Measurements from ENCODE around the gene ADPRH. TPM values are rescaled to one million over a fixed set of nuclear protein-coding genes. Genes with fewer than 3 reads are reported as not detected.

ADPRH gene
- total RNA-seq, 1 donor from 2014 or later, result 5.1 TPM

DNA sequence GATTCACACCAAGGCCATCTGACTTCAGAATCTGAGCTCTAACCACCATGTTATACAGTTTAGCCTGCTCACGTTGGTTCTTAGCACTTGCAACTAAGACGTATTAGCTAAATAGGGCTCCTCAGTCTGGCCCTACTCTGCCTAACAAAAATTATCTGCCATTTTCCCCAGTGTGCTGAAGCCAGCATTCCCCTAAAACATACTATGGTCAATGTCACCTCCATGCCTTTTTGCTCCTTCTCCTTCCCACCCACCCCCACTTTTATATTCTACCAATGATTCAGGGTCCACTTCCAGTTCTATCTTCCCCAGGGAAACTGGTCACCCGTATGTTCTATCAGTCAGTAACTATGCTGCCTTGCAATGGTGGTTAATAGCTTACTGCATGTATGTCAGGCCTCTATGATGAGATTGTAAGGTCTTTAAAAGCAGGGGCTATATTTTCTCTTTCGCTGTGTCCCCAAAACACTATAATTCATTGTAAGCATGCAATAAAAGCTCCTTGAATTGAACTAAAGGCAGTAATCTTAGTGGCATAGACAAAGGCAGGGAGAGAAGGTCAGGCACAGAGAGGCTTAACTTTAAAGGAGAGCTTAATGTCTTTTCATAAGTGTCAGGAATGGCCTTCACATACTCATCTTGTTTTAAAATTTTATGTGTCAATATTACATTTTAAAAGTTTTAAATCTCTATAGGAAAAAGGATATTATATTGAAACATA is 57.8 kb downstream of the ADPRH start:
- Mint-ChIP-seq H3K36me3 (ENCODE audit: low read depth, unreplicated experiment) (no peaks in the 10 kb centered on the region), H3K4me3 (ENCODE audit: unreplicated experiment) (no peak overlapping the region), H3K27ac (ENCODE audit: unreplicated experiment) (no peak overlapping the region), H3K27me3 (ENCODE audit: unreplicated experiment) (peaks cover 2% of the 10 kb centered on the region), H3K4me1 (ENCODE audit: unreplicated experiment) (peaks cover 5% of the 10 kb centered on the region), H3K9me3 (ENCODE audit: unreplicated experiment) (no peaks in the 10 kb centered on the region)
- no peak for DNase-seq (ENCODE audit: low spot score)
- no peak for TF ChIP-seq CTCF (IDR thresholded peaks at IDR 0.05; ENCODE audit: unreplicated experiment)

DNA sequence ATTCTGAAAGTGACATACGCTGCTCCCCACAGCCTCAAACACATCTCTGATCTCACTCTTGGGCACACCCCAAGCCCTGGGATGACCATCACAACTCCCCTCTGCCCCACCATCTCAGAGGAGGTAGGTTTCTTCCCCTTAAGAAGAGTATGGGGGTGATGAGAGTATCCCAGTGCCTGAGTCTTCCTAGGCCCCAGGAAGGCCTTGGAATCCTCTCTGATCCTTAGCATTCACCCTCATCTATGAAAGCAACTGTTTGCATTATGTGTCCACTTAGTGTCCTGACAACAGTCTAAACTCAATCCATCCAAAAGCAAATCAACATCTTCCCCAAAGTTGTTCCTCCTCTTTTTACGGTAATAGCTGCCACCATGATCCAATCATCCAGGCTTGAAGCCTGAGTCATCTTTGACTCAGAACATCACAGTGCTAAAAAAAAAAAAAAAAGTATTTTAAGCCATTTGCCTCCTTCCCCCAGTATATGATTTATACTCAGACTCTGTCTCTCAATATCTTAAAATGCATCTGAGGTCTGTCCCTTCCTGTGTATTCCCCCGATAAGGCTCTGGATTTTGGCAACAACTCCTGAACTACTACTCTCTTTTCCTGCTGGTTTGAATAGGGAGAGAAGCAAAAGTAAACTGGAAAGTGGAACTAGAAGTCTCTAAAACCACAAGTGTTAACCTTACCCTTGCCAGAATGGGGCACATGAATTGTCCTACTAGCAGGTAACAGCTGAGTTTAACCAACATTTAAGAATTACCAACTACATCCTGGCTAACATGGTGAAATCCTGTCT is 58.6 kb downstream of the ADPRH start:
- no peaks in the 10 kb centered on the region for H3K9me3 Mint-ChIP-seq (ENCODE audit: unreplicated experiment)
- no peak overlapping the region for H3K4me3 Mint-ChIP-seq (ENCODE audit: unreplicated experiment)
- no peaks in the 10 kb centered on the region for H3K36me3 Mint-ChIP-seq (ENCODE audit: low read depth, unreplicated experiment)
- no peak for TF ChIP-seq CTCF (IDR thresholded peaks at IDR 0.05; ENCODE audit: unreplicated experiment)
- peaks cover 5% of the 10 kb centered on the region for H3K4me1 Mint-ChIP-seq (ENCODE audit: unreplicated experiment)
- H3K27ac Mint-ChIP-seq (ENCODE audit: unreplicated experiment), result no peak overlapping the region
- no peak for DNase-seq (ENCODE audit: low spot score)
- H3K27me3 Mint-ChIP-seq (ENCODE audit: unreplicated experiment), result peaks cover 4% of the 10 kb centered on the region

Other genes with a start within 250 kb of the ADPRH start
- 30.5 TPM for gene TMEM39A, start 115.9 kb upstream of the ADPRH start, total RNA-seq (ENCODE audit: unreplicated experiment)
- 14.7 TPM for gene POGLUT1, start 110.5 kb upstream of the ADPRH start, total RNA-seq (ENCODE audit: unreplicated experiment)
- 83.0 TPM for gene TIMMDC1, start 80.9 kb upstream of the ADPRH start, total RNA-seq (ENCODE audit: unreplicated experiment)
- not detected for gene CD80, start 19.9 kb upstream of the ADPRH start, total RNA-seq (ENCODE audit: unreplicated experiment)
- gene PLA1A, start 18.4 kb downstream of the ADPRH start, total RNA-seq (ENCODE audit: unreplicated experiment), result 0.80 TPM
- 2.0 TPM for gene POPDC2, start 81.1 kb downstream of the ADPRH start, total RNA-seq (ENCODE audit: unreplicated experiment)
- 16.9 TPM for gene COX17, start 97.9 kb downstream of the ADPRH start, total RNA-seq (ENCODE audit: unreplicated experiment)
- gene CFAP91, start 123.5 kb downstream of the ADPRH start, total RNA-seq (ENCODE audit: unreplicated experiment), result 0.23 TPM
- gene NR1I2, start 202.6 kb downstream of the ADPRH start, total RNA-seq (ENCODE audit: unreplicated experiment), result 0.23 TPM

Measured in endothelial cell (in vitro differentiated cells).